OCI-M2 (cell line): Measurements from ENCODE around the gene VSTM2B.
"Not testable (repeated sequence)": the region's sequence is repeated elsewhere in the genome, so short reads cannot be mapped to it uniquely, and the experiment has no call there.

Source experiments
- DNase-seq: peaks from one replicate; lab custom pipeline; 2025; ENCODE audit not compliant: unreplicated experiment; lab: John Stamatoyannopoulos, UW

Gene VSTM2B

GRCh38 chr19:29525901-29526729 lies at the start of gene VSTM2B:
Gene VSTM2B, plus strand, starts transcription at chr19:29525994. Its CDS starts 590 bp downstream, at chr19:29526584.
- DNase-seq: no peak

GRCh38 chr19:29476528-29476927 lies 49.3 kb upstream of the VSTM2B start:
- DNase-seq: no peak

- DNase-seq: no peak
Measured at GRCh38 chr19:29477831-29478577, 47.8 kb upstream of the VSTM2B start.

GRCh38 chr19:29478578-29479565 lies 46.9 kb upstream of the VSTM2B start:
- DNase-seq: no peak

GRCh38 chr19:29479941-29480340 lies 45.9 kb upstream of the VSTM2B start:
- no peak for DNase-seq

DNA sequence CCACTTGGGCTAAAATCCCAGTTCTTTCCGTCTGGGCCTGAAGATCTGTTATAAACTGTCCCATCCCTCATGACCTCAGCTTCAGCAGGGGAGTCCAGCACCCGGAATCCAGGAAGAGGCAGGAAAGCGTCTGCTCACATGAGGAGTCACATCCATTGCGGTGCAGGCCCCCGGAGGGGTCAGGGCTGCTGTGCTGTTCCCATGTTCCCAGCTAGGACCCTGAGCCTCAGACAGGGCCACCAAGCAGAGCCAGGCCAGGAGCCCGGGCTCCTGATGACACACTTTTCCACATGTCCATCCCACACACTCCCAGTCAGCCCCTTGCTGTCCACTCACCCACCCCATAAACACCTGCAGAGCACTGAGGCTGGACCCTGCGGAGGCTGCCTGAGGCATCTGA lies 45.3 kb upstream of the VSTM2B start:
- no peak for DNase-seq

GRCh38 chr19:29482855-29483640 lies 42.7 kb upstream of the VSTM2B start:
- no peak for DNase-seq

DNA sequence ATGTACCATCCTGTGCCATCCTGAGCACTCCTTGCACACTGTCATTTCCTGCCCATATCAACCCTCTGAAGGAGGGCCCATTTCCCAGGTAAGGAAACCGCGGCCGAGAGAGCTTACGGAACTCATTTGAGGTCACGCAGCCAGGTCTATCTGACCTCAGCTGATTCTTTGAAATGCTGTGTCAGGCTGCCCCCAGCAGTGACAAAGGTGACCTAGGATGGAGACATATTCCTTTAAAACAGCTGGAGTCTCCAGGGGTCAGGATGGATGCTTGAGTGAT lies 42.2 kb upstream of the VSTM2B start:
- DNase-seq: no peak

DNA sequence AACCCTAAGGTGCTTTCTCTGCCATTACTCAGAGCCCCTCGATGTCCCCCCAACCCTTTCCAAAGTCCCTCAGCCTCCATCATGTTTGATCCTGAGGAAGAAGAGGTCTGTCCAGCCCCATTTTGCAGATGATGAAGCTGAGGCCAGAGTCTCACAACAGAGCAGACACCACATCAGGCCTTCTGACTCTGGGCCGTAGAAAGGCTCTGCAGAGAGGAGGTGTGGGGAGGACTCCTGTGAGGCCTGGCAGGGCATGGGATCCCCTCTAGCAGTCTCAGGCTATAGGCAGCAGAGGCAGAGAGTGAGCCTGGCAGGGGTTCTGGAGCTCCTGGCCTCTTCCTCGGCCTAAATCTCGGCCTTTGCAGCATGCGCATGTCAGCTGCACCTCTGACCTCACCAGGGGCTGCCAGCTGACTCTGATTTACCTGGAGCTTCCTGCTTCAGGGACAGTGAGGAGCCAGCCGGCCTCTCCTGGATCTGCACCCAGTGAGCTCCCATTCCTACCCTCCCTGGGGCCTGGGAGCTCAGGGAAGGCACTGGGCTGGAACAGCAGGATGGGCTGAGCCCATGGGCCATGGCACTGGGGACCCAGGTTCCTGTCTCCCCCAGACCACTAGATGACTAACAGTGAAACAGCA lies 41.7 kb upstream of the VSTM2B start:
- DNase-seq: no peak

DNA sequence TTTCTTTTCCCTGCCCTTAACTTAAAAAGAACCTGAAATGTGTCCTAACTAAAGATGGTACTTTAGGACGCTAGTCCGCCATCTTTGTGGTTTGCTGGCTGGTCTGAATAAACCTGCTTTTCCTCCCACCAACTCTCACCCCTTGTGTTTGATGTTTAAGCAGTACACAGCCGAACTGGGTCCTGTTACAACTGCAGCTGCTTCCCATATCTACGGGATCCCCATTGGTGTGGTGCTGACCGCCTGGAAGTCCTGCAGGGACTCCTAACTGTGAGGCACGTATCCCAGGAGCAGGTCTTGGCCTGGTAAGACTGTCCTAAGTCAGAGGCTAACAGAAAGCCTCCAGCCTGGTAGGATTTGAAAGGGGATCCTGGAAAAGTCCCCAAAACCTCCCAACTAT lies 40.9 kb upstream of the VSTM2B start:
- no peak for DNase-seq

- no peak for DNase-seq
Measured at GRCh38 chr19:29485293-29485692, 40.5 kb upstream of the VSTM2B start.

- DNase-seq: not testable (repeated sequence)
Measured at GRCh38 chr19:29486961-29487360, 38.8 kb upstream of the VSTM2B start.

DNA sequence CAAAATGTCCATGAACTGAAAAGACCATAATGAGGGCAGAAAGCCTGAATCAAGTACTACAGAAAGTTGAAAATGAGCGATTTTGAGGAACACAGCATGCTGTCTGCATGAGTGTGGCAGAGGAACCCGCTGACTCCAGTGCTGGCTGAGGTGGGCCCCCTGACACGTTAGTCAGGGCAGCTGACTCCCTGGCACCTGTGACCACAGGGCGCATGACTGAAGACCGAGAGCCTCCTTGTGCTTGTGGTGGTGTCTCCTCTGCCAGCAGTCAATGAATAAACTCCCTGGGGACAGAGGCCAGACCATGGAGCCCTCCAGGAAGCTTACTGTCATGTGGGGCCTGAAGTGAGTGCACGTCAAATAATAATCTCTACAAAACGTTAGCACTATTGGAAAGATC lies 38.4 kb upstream of the VSTM2B start:
- DNase-seq: no peak

- DNase-seq: no peak
Measured at GRCh38 chr19:29488316-29488715, 37.5 kb upstream of the VSTM2B start.

GRCh38 chr19:29489172-29489951 lies 36.4 kb upstream of the VSTM2B start:
- no peak for DNase-seq

GRCh38 chr19:29491491-29491890 lies 34.3 kb upstream of the VSTM2B start:
- no peak for DNase-seq

DNA sequence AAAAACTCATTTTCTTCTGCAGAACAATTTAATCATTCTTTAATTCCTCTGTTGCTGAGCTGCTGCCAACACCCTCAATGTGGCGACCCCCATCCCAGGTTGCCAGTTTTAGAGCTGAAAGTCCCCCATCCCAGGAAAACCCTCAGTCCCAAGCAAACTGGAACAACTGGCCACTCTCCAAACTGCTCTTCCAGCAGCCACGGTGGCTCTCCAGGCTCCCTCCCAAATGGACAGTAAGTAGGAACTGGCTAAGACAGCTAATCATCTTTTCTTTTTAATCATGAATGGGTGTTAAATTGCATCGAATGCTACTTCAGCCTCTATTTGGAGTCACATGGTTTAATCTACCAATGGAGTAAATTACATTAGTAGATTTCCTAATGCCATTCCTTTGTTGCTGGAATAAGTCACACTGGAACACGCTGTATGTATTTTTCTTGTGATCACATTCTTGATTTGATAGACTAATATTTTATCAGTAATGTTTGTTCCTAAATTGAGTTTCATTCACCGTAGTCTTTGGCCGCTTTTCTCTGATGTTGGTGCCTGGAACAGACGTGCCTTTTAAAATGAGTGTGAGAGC lies 33.7 kb upstream of the VSTM2B start:
- DNase-seq: no peak

DNA sequence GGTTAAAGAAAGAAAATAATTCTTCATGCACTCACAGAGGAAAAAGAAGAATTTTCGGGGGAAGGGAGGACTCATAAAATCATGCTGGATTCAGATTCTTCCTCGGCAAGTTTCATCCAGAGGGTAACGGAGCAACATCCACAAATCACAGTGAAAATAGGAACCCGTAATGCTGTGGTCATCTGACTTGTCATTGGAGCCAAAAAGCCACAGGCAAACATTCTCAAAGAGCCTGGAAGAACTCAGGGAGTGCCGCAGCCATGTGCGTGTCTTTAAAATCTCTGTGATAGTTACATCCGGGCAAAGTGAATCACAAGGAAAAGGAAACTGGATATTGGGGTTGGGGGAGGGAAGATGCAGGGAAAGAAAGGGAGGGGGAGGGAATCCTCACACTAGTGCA lies 33.0 kb upstream of the VSTM2B start:
- DNase-seq: no peak

DNA sequence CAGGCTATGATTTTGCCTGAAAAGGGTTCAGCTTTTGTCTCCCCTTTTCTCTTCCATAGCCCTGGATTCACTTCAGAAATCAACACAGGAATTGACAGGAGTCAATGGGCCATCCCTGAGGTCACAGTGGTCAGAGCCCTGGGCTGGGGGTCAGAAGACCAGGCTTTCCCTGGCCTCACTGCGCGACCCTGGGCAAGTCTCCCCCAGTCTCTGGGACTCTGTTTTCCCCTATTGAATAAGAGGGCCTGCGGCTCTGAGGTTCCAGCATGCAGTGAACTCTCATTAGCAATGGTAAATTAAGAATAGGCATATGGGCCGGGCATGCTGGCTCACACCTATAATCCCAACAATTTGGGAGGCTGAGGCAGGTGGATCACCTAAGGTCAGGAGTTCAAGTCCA lies 30.7 kb upstream of the VSTM2B start:
- no peak for DNase-seq
